ENCODE measurements around the gene SNX27. TPM values are rescaled to one million over a fixed set of nuclear protein-coding genes. Genes with fewer than 3 reads are reported as not detected.
A peak's percentile ranks its signal among the peaks of the same experiment; 100 is the strongest.
"Not testable (repeated sequence)": the region's sequence is repeated elsewhere in the genome, so short reads cannot be mapped to it uniquely, and the experiment has no call there.

Gene SNX27
- total RNA-seq, 4 donors from 2014 or later, result 35.7 to 44.6 (median 41.7) TPM

DNA sequence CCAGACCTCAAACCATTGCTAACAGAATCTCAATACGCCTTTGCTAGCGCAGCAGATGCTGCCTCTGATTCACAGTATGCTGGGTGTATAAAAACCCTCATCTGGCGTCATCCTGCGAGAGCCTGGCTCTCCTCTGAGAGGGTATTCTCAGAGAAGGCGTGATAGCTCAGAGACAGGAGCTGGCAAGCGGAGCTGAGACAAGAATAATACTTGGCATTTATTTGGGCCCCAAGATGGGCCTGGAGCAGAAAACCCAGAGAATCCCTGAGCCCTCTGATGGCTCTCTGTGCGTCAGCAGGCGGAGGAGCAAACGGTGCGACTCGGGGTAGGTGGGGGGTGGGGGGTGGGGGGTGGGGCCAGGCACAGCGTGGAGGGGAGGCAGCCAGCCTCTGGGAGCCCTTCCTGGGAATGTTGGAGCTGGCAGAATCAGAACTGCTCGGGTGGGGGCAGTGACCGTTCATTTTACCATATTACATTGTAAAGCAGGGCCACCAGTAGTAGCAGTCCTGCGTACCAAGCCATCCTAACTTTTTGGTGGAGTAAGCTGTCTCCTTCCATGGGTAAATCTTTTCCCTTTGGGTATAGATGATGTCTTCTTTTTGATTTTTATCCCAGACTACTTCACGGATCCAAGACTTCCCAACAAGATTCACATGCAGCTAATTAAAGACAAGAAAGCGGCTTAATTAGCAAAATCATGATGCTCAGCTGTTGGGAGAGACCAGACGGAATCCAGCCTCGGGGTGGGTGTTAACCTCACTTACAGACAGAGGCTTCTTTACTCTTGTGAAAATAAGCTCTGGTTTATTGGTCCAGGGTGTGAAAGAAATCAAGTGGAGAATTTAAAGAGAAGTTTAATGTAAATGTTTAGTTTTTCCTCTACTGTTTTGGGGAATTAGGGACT, 116.6 kb downstream of the SNX27 start:
- peak overlapping the region in 1 of 4 donors; percentile 8 for H3K4me3 ChIP-seq
- TF ChIP-seq EP300 (IDR thresholded peaks at IDR 0.05), result no peak
- no peak for TF ChIP-seq POLR2A (IDR thresholded peaks at IDR 0.05)
- TF ChIP-seq, protein P1, sequence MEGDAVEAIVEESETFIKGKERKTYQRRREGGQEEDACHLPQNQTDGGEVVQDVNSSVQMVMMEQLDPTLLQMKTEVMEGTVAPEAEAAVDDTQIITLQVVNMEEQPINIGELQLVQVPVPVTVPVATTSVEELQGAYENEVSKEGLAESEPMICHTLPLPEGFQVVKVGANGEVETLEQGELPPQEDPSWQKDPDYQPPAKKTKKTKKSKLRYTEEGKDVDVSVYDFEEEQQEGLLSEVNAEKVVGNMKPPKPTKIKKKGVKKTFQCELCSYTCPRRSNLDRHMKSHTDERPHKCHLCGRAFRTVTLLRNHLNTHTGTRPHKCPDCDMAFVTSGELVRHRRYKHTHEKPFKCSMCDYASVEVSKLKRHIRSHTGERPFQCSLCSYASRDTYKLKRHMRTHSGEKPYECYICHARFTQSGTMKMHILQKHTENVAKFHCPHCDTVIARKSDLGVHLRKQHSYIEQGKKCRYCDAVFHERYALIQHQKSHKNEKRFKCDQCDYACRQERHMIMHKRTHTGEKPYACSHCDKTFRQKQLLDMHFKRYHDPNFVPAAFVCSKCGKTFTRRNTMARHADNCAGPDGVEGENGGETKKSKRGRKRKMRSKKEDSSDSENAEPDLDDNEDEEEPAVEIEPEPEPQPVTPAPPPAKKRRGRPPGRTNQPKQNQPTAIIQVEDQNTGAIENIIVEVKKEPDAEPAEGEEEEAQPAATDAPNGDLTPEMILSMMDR (IDR thresholded peaks at IDR 0.05), result no peak
- DNase-seq (ENCODE audit: low spot score in 2 of 2), result no peak

DNA sequence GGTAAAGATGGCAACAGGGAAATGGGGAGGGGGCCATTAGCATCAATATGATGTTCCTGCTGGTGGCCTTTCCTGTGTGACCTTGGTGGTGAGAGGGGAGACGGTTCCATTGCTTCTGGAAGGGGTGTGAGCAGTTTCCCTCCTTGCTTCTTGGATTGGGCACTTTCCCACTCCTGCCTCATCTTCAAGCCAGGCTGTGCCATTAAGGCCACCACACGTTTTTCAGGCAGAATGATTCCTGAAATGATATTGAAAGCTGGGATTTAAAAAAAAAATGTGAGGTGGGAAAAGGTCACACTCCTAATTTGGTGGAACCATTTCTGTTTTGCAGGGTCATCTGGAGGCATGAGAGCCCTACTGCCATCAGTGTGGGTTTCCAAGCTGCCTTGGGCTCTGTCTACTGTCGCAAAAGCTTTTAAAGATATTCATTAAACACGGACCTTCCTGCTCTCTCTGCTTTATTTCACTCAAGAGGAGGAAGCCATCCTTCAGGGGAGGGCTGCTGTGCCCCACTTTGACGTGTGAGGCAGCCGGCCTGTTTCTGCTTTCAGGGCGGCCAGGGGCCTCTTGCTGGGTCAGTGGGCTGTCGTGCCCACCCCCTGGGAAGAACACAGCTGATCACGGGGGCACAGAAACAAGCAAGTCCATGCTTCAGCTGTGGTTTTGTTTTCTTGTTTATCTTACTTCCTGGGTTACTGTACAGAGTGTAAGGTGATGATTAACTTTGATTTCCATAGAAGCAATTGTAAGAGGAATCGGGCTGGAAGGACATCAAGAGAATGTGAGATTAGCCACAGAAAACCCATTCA, 117.5 kb downstream of the SNX27 start:
- Histone ChIP-seq H3K36me3 (no peaks in the 10 kb centered on the region), H3K27me3 (peaks cover 0 to 10% of the 10 kb centered on the region in 2 donors), H3K9me3 (no peaks in the 10 kb centered on the region), H3K4me1 (peaks cover 0 to 13% (median 0%) of the 10 kb centered on the region in 4 donors), H3K4me3 (no peak overlapping the region), H3K27ac (no peak overlapping the region)
- TF ChIP-seq EP300 (IDR thresholded peaks at IDR 0.05) (no peak), POLR2A (IDR thresholded peaks at IDR 0.05) (no peak)
- TF ChIP-seq, protein P1 (IDR thresholded peaks at IDR 0.05), result no peak
- 68 to 70% methylated on average over 10 of the region's 10 CpGs for WGBS, 2 donors
- no peak for DNase-seq (ENCODE audit: low spot score in 2 of 2)

More for the DNA sequence above, 116.6 kb downstream of the SNX27 start:
- peak overlapping the region in 2 of 4 donors; percentile 15 to 54 for H3K27ac ChIP-seq
- H3K9me3 ChIP-seq, result no peaks in the 10 kb centered on the region
- H3K36me3 ChIP-seq, result no peaks in the 10 kb centered on the region
- H3K27me3 ChIP-seq, result peaks cover 0 to 10% of the 10 kb centered on the region in 2 donors
- WGBS, 2 donors, result 20 to 22% methylated on average over 18 to 19 of the region's 19 CpGs
- peaks cover 0 to 13% (median 0%) of the 10 kb centered on the region in 4 donors for H3K4me1 ChIP-seq

DNA sequence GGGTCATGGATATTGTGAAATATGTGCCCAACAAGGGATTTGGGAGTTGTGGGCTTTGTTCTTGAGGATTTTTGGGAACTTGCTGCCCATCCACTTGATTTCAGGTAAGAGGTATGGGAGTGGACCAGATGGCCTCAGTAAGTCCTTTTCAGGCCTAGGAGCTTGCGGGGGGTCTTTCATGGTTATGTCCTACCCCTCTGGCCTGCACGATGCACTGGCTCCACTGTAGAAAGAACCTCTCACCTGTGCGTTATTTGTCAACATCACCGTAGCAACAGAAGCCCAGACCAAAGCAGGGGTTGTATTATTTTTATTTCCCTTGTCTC, 118.1 kb downstream of the SNX27 start:
- TF ChIP-seq EP300 (IDR thresholded peaks at IDR 0.05) (no peak), POLR2A (IDR thresholded peaks at IDR 0.05) (no peak)
- TF ChIP-seq, protein P1 (IDR thresholded peaks at IDR 0.05), result no peak
- no peak for DNase-seq (ENCODE audit: low spot score in 2 of 2)

DNA sequence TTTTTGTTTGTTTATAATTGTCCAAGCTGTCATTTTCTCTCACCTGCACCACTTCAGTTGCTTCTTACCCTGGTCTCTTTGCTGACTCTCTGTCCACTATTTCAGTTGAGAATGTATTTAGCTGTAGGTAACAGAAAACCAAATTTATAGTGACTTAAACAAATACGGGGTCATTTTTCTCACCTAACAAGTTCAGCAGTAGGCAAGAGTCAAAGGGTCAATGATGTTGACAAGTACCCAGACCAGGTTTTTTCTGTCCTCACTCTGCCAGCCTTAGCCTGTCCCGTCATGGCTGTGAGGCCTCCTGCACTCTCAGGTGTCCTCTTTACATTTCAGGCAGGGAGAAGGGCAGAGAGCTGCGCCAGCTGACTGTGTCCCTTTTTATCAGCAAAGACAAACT, 121.3 kb downstream of the SNX27 start:
- H3K27ac ChIP-seq, result no peak overlapping the region
- TF ChIP-seq, protein P1 (IDR thresholded peaks at IDR 0.05), result no peak
- TF ChIP-seq EP300 (IDR thresholded peaks at IDR 0.05), result no peak
- no peak for TF ChIP-seq POLR2A (IDR thresholded peaks at IDR 0.05)
- H3K9me3 ChIP-seq, result peaks cover 0 to 11% (median 0%) of the 10 kb centered on the region in 4 donors
- no peaks in the 10 kb centered on the region for H3K27me3 ChIP-seq
- H3K4me3 ChIP-seq, result no peak overlapping the region
- DNase-seq (ENCODE audit: low spot score in 2 of 2), result no peak
- H3K4me1 ChIP-seq, result peaks cover 0 to 13% (median 0%) of the 10 kb centered on the region in 4 donors
- WGBS, 2 donors, result 80 to 89% methylated on average over 3 of the region's 3 CpGs
- no peaks in the 10 kb centered on the region for H3K36me3 ChIP-seq

More for the DNA sequence above, 118.1 kb downstream of the SNX27 start:
- Histone ChIP-seq H3K36me3 (no peaks in the 10 kb centered on the region), H3K4me1 (peaks cover 0 to 15% (median 0%) of the 10 kb centered on the region in 4 donors), H3K4me3 (no peak overlapping the region), H3K27ac (no peak overlapping the region), H3K27me3 (peaks cover 0 to 10% of the 10 kb centered on the region in 2 donors), H3K9me3 (no peaks in the 10 kb centered on the region)
- 87% methylated on average over 4 of the region's 4 CpGs for WGBS, 2 donors

DNA sequence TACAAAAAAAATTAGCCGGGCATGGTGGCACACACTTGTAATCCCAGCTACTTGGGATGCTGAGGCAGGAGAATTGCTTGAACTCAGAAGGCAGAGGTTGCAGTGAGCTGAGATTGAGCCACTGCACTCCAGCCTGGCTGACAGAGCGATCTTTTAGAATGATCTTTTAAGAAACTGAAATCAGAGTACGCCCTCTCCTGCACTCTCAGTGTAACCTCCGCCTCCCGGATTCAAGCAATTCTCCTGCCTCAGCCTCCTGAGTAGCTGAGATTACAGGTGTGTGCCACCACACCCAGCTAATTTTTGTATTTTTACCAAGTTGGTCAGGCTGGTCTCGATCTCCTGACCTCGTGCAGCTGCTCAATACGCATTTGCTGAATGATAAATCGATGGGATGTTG, 122.1 kb downstream of the SNX27 start:
- H3K9me3 ChIP-seq, result peaks cover 0 to 11% (median 0%) of the 10 kb centered on the region in 4 donors
- not testable (repeated sequence) for DNase-seq (ENCODE audit: low spot score in 2 of 2); H3K4me1 ChIP-seq; H3K4me3 ChIP-seq; H3K36me3 ChIP-seq; H3K27ac ChIP-seq; H3K27me3 ChIP-seq
- 90 to 94% methylated on average over 9 of the region's 9 CpGs for WGBS, 2 donors
